ENCODE results near the gene SPATA7. TPM values are rescaled to one million over a fixed set of nuclear protein-coding genes. Genes with fewer than 3 reads are reported as not detected.

Gene SPATA7
- total RNA-seq, 1 experiment from 2014 or later: 13.5 TPM

DNA sequence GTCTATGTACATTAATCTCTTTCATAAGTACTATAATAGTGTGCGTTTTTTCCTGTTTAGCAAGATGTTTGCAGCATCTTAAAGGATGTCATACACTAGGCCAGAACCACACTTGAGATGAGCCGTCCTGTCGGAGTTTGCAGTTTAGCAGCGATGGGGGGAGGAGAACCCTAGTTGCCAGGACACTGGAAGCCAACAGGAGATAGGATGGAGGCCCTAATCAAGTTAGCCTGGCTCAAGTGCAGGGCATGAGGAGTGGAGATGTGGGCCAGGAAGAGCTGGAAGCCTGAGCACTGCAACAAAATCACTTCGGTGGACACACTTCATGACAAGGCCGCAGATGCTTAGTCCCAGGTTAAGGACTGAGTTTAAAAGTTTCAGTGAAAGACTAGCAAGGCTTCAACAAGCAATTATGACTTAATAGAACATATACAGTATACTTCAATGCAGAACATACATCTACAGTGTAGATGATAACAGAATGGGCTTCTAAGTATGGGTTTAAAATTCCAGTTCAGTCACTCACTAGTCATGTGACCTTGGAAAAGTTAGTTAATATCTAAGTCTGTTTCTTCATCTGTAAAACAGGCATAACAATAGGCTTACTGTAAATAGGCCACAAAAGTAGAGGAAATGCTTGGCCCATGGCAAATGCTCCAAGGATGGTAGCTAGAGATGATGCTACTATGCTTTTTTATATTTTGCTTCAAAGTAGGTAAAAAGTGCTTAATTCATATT lies 92.2 kb downstream of the SPATA7 start:
- in situ Hi-C loops (cut with HindIII; ENCODE audit: low sequenced_read_pairs): no loop called here
- no peak for DNase-seq (ENCODE audit: low spot score)

GRCh38 chr14:88478931-88479330 lies 93.5 kb downstream of the SPATA7 start:
- no peak for DNase-seq (ENCODE audit: low spot score)
- in situ Hi-C loops (cut with HindIII; ENCODE audit: low sequenced_read_pairs): no loop called here

DNA sequence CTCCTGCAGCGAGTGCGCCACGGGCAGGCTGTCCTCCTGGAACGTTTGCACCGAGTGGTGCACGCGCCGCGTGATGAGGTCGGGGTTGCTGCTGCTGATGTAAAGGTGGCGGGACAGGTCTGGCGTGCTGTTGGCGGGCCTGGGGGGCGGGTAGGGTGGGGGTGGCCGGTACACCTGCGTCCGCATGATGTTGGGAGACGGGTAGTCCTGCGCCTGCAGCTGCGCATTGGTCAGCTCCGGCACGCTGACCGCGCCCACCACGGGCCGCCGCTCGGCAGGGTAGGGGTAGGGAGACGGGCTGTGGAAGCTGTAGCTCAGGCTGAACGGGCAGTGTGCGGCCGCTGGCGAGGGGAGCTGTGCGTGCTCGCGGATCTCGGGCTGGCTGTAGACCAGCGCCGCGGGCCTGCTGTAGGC lies 94.1 kb downstream of the SPATA7 start:
- no peak for DNase-seq (ENCODE audit: low spot score)
- in situ Hi-C loops (cut with HindIII; ENCODE audit: low sequenced_read_pairs): no loop called here

DNA sequence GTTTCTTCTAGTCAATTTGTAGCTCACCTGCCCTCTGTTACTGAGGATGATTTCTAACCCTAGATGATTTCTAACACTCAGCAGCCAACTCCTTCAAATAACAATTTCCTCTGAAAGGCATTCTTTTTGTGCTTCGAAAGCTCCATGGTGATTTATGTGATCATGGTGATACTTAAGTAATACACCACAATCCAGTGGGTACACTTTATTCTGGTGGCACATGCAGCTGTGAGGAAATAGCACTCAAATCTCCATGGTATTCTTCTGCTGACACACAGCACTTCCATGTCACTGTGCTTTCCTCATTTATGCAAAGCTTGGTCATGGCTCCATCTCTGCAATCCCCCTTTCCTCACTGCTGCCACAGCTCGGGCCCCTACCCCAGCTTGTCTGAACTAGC lies 95.6 kb downstream of the SPATA7 start:
- no peak for DNase-seq (ENCODE audit: low spot score)
- in situ Hi-C loops (cut with HindIII; ENCODE audit: low sequenced_read_pairs): no loop called here

DNA sequence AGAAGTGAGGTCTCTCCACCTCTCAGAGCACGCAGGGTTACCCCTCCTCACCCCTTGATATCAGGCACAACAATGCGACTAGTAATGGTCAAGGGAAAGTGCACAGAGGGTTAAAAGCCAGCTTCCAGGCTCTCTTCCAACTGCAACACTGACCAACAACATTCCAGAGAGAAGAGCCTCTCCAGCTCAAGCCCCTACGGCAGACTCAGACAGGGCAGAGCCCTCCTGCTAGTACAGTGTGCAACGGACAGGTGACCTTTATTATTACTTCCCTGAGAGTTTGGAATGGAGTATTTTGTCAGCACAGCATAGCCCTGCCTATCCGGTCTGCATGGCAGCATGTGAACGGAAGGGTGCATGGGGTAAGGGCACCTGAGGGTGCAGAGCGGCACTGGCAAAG lies 96.3 kb downstream of the SPATA7 start:
- no peak for DNase-seq (ENCODE audit: low spot score)
- in situ Hi-C loops (cut with HindIII; ENCODE audit: low sequenced_read_pairs): no loop called here

DNA sequence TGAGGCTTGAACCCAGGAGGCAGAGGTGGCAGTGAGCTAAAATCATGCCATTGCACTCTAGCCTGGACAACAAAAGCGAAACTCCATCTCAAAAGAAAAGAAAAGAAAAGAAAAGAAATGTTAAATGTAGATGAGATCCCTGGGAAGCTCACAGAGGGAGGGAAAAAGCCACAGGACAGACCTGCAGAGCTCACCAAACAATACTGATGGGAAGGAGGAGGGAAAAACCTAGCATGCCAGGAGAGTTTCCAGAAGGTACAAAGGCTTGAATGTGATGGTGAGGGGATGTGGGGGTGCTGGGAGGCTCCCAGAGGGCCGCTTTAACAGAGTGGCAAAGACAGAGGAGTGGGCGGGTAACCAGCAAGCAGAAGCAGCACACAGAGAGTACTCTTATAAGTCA lies 97.1 kb downstream of the SPATA7 start:
- in situ Hi-C loops (cut with HindIII; ENCODE audit: low sequenced_read_pairs): no loop called here
- no peak for DNase-seq (ENCODE audit: low spot score)

Other genes with a start within 250 kb of the SPATA7 start
- gene KCNK10, start 62.4 kb upstream of the SPATA7 start, total RNA-seq (2014; rRNA removed; shearing (Covaris generic)): not detected in 2 replicates
- gene PTPN21, start 169.3 kb downstream of the SPATA7 start, total RNA-seq (2014; rRNA removed; shearing (Covaris generic)): 1.2 and 3.6 TPM in 2 replicates
- 74.2 and 98.7 TPM in 2 replicates for gene ZC3H14, start 177.4 kb downstream of the SPATA7 start, total RNA-seq (2014; rRNA removed; shearing (Covaris generic))

All from G401 (cell line).